HCT116 (cell line): Measurements from ENCODE around the gene TRIB2.

Experiments
- EZH2 ChIP-seq: fragments of 200-600 bp; sonication (generic); IDR thresholded peaks from 2 replicates; pipeline ENCODE4 v1.6.1; 2017; ENCODE audit warnings: antibody characterized with exemption, mixed run types
- EZH2phosphoT487 ChIP-seq: fragments of 200-600 bp; IDR thresholded peaks from 2 replicates; pipeline ENCODE4 v1.6.1; 2018; ENCODE audit warnings: antibody characterized with exemption, borderline replicate concordance
- POLR2A ChIP-seq: IDR thresholded peaks from 2 replicates; pipeline ENCODE4 v1.7.0; 2011; ENCODE audit warnings: borderline replicate concordance; ENCODE audit not compliant: insufficient read depth, insufficient read length; ENCODE audit errors: extremely low read depth
- POLR2AphosphoS5 ChIP-seq: IDR thresholded peaks from 2 replicates; pipeline ENCODE4 v1.6.1; 2011; ENCODE audit warnings: mild to moderate bottlenecking, low read depth, low read length, moderate library complexity
- RAD21 ChIP-seq: IDR thresholded peaks from 2 replicates; pipeline ENCODE4 v1.6.1; 2012; ENCODE audit warnings: low read depth, mild to moderate bottlenecking
- TCF7L2 ChIP-seq: IDR thresholded peaks from 2 replicates; pipeline ENCODE4 v1.7.0; 2011; ENCODE audit warnings: borderline replicate concordance, inconsistent platforms; ENCODE audit not compliant: insufficient read depth, insufficient read length; ENCODE audit errors: extremely low read depth
- TF ChIP-seq, protein P1 (sequence below), 3 experiments: fragments of 200-600 bp in 1 of 3; sonication (generic) in 1 of 3; IDR thresholded peaks in 2 of 3; conservative IDR thresholded peaks in 1 of 3; 2 replicates each; pipeline ENCODE4 v1.5.1; 2012 to 2017; ENCODE audit warnings: low read depth in 2 of 3, low read length in 2 of 3, antibody characterized with exemption in 1 of 3, borderline replicate concordance in 1 of 3, control low read depth in 1 of 3, mild to moderate bottlenecking in 1 of 3, mixed read lengths in 1 of 3, mixed run types in 1 of 3, moderate library complexity in 1 of 3; ENCODE audit not compliant: insufficient read depth in 1 of 3
- TF ChIP-seq, protein P2 (sequence below): IDR thresholded peaks from 2 replicates; pipeline ENCODE4 v1.6.1; 2012
- TF ChIP-seq, protein P3 (sequence below): IDR thresholded peaks from 2 replicates; pipeline ENCODE4 v1.6.1; 2012

DNA sequence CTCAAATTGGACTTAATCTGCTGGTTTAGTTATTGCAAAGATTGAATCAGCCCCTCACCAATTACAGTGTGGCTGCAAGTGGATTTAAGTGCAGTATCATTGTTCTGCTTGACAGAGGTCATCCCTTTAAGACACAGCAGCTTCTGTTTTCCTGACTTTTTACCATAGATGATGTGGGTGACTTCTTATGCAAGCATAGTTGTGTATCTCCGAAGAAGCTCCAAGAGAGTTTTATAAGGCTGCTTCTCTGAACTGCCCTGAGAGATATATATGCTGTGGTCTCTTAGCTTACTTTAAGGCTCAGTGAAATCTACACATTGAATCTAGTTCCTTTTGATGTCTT lies 3.5 kb downstream of the TRIB2 start:
- TF ChIP-seq, protein P1, sequence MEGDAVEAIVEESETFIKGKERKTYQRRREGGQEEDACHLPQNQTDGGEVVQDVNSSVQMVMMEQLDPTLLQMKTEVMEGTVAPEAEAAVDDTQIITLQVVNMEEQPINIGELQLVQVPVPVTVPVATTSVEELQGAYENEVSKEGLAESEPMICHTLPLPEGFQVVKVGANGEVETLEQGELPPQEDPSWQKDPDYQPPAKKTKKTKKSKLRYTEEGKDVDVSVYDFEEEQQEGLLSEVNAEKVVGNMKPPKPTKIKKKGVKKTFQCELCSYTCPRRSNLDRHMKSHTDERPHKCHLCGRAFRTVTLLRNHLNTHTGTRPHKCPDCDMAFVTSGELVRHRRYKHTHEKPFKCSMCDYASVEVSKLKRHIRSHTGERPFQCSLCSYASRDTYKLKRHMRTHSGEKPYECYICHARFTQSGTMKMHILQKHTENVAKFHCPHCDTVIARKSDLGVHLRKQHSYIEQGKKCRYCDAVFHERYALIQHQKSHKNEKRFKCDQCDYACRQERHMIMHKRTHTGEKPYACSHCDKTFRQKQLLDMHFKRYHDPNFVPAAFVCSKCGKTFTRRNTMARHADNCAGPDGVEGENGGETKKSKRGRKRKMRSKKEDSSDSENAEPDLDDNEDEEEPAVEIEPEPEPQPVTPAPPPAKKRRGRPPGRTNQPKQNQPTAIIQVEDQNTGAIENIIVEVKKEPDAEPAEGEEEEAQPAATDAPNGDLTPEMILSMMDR (IDR thresholded peaks at IDR 0.05 in 2 of 3, conservative IDR thresholded peaks at IDR 0.05 in 1 of 3; ENCODE audit: borderline replicate concordance in 1 of 3, insufficient read depth in 1 of 3, low read depth in 2 of 3, low read length in 2 of 3): no peak
- no peak for TF ChIP-seq TCF7L2
- no peak for TF ChIP-seq EZH2phosphoT487
- no peak for TF ChIP-seq POLR2AphosphoS5
- no peak for TF ChIP-seq RAD21
- no peak for TF ChIP-seq POLR2A
- no peak for TF ChIP-seq EZH2
- TF ChIP-seq, protein P2, sequence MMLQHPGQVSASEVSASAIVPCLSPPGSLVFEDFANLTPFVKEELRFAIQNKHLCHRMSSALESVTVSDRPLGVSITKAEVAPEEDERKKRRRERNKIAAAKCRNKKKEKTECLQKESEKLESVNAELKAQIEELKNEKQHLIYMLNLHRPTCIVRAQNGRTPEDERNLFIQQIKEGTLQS: no peak
- TF ChIP-seq, protein P3, sequence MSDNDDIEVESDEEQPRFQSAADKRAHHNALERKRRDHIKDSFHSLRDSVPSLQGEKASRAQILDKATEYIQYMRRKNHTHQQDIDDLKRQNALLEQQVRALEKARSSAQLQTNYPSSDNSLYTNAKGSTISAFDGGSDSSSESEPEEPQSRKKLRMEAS: no peak
